GM12864 (cell line): Measurements from ENCODE around the gene UBE2U.

Experiments used
- DNase-seq: peaks from one replicate; pipeline ENCODE4 v3.0.0-alpha.2; 2011; ENCODE audit warnings: low read depth
- H3K4me3 ChIP-seq: 2 replicates; pipeline ENCODE4 v1.5.1; 2011; ENCODE audit warnings: mild to moderate bottlenecking, low read depth, low read length, control low read depth
- CTCF ChIP-seq: IDR thresholded peaks from 2 replicates; pipeline ENCODE4 v1.5.1; 2011; ENCODE audit warnings: low read depth, mild to moderate bottlenecking, moderate library complexity, low read length, control low read depth, inconsistent platforms; ENCODE audit errors: missing control alignments

UBE2U gene

GRCh38 chr1:64203420-64203819 is at the start of gene UBE2U:
Gene UBE2U (plus strand): TSS chr1:64203623. CDS start chr1:64204051, 428 bp downstream.
- no peak for DNase-seq
- no peak for TF ChIP-seq CTCF
- H3K4me3 ChIP-seq: no peak within 1 kb of the TSS

- no peak for TF ChIP-seq CTCF
- no peak for DNase-seq
- H3K4me3 ChIP-seq: no peak overlapping the region
Observed at GRCh38 chr1:64155278-64155677, 48.1 kb upstream of the UBE2U start.

- no peak for DNase-seq
- no peak overlapping the region for H3K4me3 ChIP-seq
- TF ChIP-seq CTCF: no peak
Observed at GRCh38 chr1:64161357-64161941, 42.0 kb upstream of the UBE2U start.

- no peak for DNase-seq
- H3K4me3 ChIP-seq: no peak overlapping the region
- TF ChIP-seq CTCF: no peak
Observed at GRCh38 chr1:64162151-64162550, 41.3 kb upstream of the UBE2U start.

GRCh38 chr1:64162804-64163203 is 40.6 kb upstream of the UBE2U start:
- no peak for TF ChIP-seq CTCF
- H3K4me3 ChIP-seq: no peak overlapping the region
- DNase-seq: no peak

- no peak overlapping the region for H3K4me3 ChIP-seq
- no peak for DNase-seq
- TF ChIP-seq CTCF: no peak
Observed at GRCh38 chr1:64163431-64163830, 40.0 kb upstream of the UBE2U start.

GRCh38 chr1:64163970-64164369 is 39.5 kb upstream of the UBE2U start:
- TF ChIP-seq CTCF: peak; percentile 4
- DNase-seq: no peak

More at GRCh38 chr1:64163970-64164369, 39.5 kb upstream of the UBE2U start:
- no peak overlapping the region for H3K4me3 ChIP-seq
